GM10266 (cell line): ENCODE measurements around the gene MRPL4.

Experiments
- DNase-seq: peaks from one replicate; pipeline ENCODE4 v3.0.0; 2012; ENCODE audit errors: extremely low spot score
- CTCF ChIP-seq: IDR thresholded peaks from 2 replicates; pipeline ENCODE4 v1.5.1; 2012; ENCODE audit warnings: mild to moderate bottlenecking, low read depth; ENCODE audit not compliant: control insufficient read depth, insufficient read depth; ENCODE audit errors: missing control alignments

MRPL4 gene

DNA sequence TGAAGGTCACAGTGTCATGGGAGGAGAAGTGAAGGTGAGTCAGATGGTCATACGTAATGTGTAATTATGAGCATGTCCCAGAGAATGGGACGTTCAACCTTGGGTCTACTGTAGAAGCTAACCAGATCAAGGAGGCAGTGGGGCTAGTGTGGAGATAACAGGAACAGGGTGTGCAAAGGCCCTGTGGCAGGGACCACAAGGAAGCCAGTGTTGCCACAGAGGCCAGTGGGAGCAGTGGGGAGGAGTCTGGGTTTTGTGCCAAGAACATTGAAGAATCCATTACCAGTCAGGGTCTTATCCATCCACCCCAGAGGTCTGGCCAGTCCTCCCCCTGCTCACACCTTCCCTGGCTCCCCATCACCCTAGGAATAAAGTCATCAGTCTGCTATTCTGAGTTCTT lies 3.3 kb downstream of the MRPL4 start:
- no peak for TF ChIP-seq CTCF
- DNase-seq: no peak

- no peak for DNase-seq
Observed at GRCh38 chr19:10256551-10256950, 4.5 kb downstream of the MRPL4 start.

DNA sequence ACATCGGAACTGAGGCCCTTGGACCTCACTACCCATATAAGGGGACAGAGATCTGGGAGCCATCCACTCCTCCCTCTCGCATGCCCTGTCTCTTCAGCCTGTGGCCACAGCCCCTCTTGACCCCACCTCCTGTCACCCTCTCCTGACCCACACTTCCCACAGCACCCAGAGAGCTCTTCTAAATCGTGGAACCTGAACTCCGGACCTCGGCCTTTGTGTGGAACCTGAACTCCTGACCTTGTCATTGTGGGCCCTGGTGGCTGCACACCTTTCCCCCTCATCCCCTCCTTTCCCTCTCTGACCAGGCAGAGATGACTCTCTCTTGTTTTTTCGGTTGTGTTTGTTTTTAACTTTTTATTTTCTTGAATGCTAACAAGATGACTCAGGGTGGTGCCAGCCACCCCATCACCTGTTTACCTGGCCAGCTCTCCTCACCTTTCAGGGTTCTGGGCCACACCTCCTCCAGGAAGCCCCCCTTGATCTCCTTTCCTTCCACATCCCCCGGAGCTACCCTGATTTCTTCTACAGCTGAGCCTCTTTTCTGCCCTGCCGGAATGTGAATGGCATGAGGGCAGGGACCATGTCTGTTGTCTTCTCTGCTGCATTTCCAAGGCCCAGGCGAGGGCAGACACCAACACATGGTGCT lies 5.1 kb downstream of the MRPL4 start:
- TF ChIP-seq CTCF: no peak
- DNase-seq: no peak

More at GRCh38 chr19:10256551-10256950, 4.5 kb downstream of the MRPL4 start:
- TF ChIP-seq CTCF: no peak

- no peak for DNase-seq
- no peak for TF ChIP-seq CTCF
Observed at GRCh38 chr19:10258080-10258710, 6.2 kb downstream of the MRPL4 start.

DNA sequence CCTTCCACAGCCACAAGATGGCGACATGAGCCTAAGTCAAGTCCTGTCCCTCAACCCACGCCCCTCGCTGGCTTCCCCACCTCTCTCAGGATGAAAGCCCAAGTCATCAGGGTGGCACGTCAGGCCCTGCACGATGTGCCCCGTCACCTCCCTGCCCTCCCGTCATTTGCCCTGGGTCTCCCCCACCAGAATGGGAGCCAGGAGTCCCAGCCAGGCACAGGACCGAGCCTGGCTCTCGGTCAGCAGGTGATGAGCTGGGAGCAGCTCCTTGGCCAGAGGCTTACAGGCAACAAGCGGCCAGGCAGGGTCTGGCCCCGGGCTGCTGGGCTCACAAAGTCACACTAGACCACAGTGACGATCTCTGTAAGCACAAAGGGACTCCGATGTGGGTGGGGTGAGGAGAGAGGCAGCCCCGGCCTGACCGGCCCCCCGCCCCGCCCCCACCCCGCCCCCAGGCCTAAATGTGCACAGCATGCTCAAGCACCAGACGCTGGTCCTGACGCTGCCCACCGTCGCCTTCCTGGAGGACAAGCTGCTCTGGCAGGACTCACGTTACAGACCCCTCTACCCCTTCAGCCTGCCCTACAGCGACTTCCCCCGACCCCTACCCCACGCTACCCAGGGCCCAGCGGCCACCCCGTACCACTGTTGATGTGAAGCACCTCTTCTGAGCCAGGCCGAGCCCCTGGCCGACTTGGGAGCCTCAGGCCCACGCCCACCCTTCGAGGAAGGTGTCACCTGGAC lies 7.3 kb downstream of the MRPL4 start:
- DNase-seq: peak; percentile 83
- TF ChIP-seq CTCF: peak; percentile 76

GRCh38 chr19:10260141-10260584 lies 8.1 kb downstream of the MRPL4 start:
- no peak for DNase-seq
- no peak for TF ChIP-seq CTCF

DNA sequence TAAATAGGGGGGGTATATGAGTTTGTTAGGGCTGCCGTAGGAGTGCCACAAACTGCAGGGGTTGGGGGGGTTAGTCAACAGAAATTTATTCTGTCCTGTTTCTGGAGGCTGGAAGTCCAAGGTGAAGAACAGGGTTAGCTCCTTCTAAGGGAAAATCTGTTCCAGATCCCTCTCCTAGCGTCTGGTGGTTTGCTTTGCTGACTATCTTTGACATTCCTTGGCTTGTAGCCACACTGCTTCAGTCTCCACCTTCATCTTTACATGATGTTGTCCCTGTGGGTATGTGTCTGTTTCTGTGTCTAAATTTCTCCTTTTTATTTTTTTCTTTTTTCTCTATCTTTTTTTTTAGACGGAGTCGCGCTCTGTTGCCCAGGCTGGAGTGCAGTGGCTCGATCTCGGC lies 10.8 kb downstream of the MRPL4 start:
- TF ChIP-seq CTCF: no peak
- DNase-seq: no peak
